GM11168 (cell line): ENCODE results near the gene HAS3.

Experiments
- in situ Hi-C: fragments of 300-500 bp; cut with MboI; formaldehyde crosslinking; loops from one replicate; pipeline ENCODE4 v1.12.0; 2022; ENCODE audit warnings: low sequenced_read_pairs; ENCODE audit not compliant: unreplicated experiment

HAS3 gene

GRCh38 chr16:69088684-69089083, 16.8 kb upstream of the HAS3 start:
- in situ Hi-C loops: no loop called here

GRCh38 chr16:69089091-69089910, 16.2 kb upstream of the HAS3 start:
- in situ Hi-C loops: no loop called here

- in situ Hi-C loops: no loop called here
These were observed 11.5 kb upstream of the HAS3 start for GRCh38 chr16:69093974-69094373.

GRCh38 chr16:69094501-69094900, 11.0 kb upstream of the HAS3 start:
- in situ Hi-C loops: no loop called here

- in situ Hi-C loops: no loop called here
These were observed 10.3 kb upstream of the HAS3 start for GRCh38 chr16:69095193-69095592.

GRCh38 chr16:69100071-69100691, 5.3 kb upstream of the HAS3 start:
- in situ Hi-C loops: loop anchor here (25.0 kb wide), 1 partner anchor 388 kb away; no protein-coding TSS in a partner anchor

GRCh38 chr16:69106491-69107315, 1.2 kb downstream of the HAS3 start:
- in situ Hi-C loops: loop anchor here (25.0 kb wide), 1 partner anchor 394 kb away; no protein-coding TSS in a partner anchor

- in situ Hi-C loops: loop anchor here (25.0 kb wide), 1 partner anchor 395 kb away; no protein-coding TSS in a partner anchor
These were observed 2.0 kb downstream of the HAS3 start for GRCh38 chr16:69107316-69107962.

GRCh38 chr16:69108064-69108904, 2.8 kb downstream of the HAS3 start:
- in situ Hi-C loops: loop anchor here (25.0 kb wide), 1 partner anchor 396 kb away; no protein-coding TSS in a partner anchor

GRCh38 chr16:69108905-69109252, 3.4 kb downstream of the HAS3 start:
- in situ Hi-C loops: loop anchor here (25.0 kb wide), 1 partner anchor 397 kb away; no protein-coding TSS in a partner anchor

GRCh38 chr16:69109486-69110270, 4.2 kb downstream of the HAS3 start:
- in situ Hi-C loops: loop anchor here (10.0 to 25.0 kb wide), 2 partner anchors 397 to 585 kb away; no protein-coding TSS in a partner anchor

- in situ Hi-C loops: loop anchor here (10.0 to 25.0 kb wide), 2 partner anchors 398 to 586 kb away; no protein-coding TSS in a partner anchor
These were observed 5.0 kb downstream of the HAS3 start for GRCh38 chr16:69110406-69110805.

- in situ Hi-C loops: loop anchor here (10.0 to 25.0 kb wide), 2 partner anchors 399 to 587 kb away; no protein-coding TSS in a partner anchor
These were observed 5.9 kb downstream of the HAS3 start for GRCh38 chr16:69111216-69111875.

GRCh38 chr16:69111876-69112230, 6.4 kb downstream of the HAS3 start:
- in situ Hi-C loops: loop anchor here (10.0 to 25.0 kb wide), 2 partner anchors 400 to 587 kb away; no protein-coding TSS in a partner anchor

- in situ Hi-C loops: loop anchor here (10.0 to 25.0 kb wide), 2 partner anchors 400 to 588 kb away; no protein-coding TSS in a partner anchor
These were observed 7.1 kb downstream of the HAS3 start for GRCh38 chr16:69112285-69113129.

- in situ Hi-C loops: loop anchor here (10.0 to 25.0 kb wide), 2 partner anchors 401 to 588 kb away; no protein-coding TSS in a partner anchor
These were observed 7.8 kb downstream of the HAS3 start for GRCh38 chr16:69113216-69113615.
